Colonic mucosa (tissue), 4 donors: ENCODE data around the gene RNF19B. TPM values are rescaled to one million over a fixed set of nuclear protein-coding genes. Genes with fewer than 3 reads are reported as not detected.

Source experiments
- DNase-seq: peaks from one replicate; pipeline ENCODE4 v3.0.0-alpha.2; 2020
- H3K27ac ChIP-seq: fragments of 200-600 bp; one replicate; pipeline ENCODE4 v1.8.0; 2021
- H3K27me3 ChIP-seq: fragments of 200-600 bp; one replicate; pipeline ENCODE4 v1.8.0; 2021
- H3K36me3 ChIP-seq: fragments of 200-600 bp; one replicate; pipeline ENCODE4 v1.8.0; 2021
- H3K4me1 ChIP-seq: fragments of 200-600 bp; one replicate; pipeline ENCODE4 v1.8.0; 2021; ENCODE audit warnings: mild to moderate bottlenecking
- H3K4me3 ChIP-seq: fragments of 200-600 bp; one replicate; pipeline ENCODE4 v1.8.0; 2021
- H3K9ac ChIP-seq, 2 donors: one replicate each; pipeline ENCODE4 v1.7.0; 2013; ENCODE audit warnings: control low read depth in 2 of 2, low read depth in 2 of 2, low read length in 2 of 2
- H3K9me3 ChIP-seq: fragments of 200-600 bp; one replicate; pipeline ENCODE4 v1.8.0; 2021
- CTCF ChIP-seq: fragments of 200-600 bp; IDR thresholded peaks from one replicate; pipeline ENCODE4 v1.8.0; 2022; ENCODE audit warnings: antibody characterized with exemption, mild to moderate bottlenecking
- intact Hi-C: fragments of 100-400 bp; cut with DNase I; formaldehyde crosslinking; loops from one replicate; pipeline ENCODE4 v1.14.1; 2022
- total RNA-seq, 2 donors: library from RNA; stranded (reverse); fragmentation: NEBNext Ultra II Directional in 1 of 2; extraction: Animal tissue kit (Norgen Biotek cat#: 25700) in 1 of 2; gene quantifications; one replicate each; pipeline ENCODE4 v1.2.1, GENCODE V29; 2021
- donor health status: healthy.
- donor health status: DM: no; HTN: no; CAD: no.
- donor health status: DM: no; HTN: no; CAD: no.

RNF19B gene
- total RNA-seq, 2 donors from 2014 or later, result 44.4 to 106 TPM

- intact Hi-C loops, result no loop called here
- Histone ChIP-seq H3K27ac (no peak overlapping the region), H3K9me3 (no peaks in the 10 kb centered on the region), H3K4me3 (no peak overlapping the region), H3K36me3 (no peaks in the 10 kb centered on the region), H3K4me1 (peaks cover 12% of the 10 kb centered on the region), H3K9ac (no peak overlapping the region), H3K27me3 (no peaks in the 10 kb centered on the region)
- no peak for DNase-seq
- TF ChIP-seq CTCF, result no peak
Measured at GRCh38 chr1:32947669-32948389, 16.8 kb downstream of the RNF19B start.

GRCh38 chr1:32946413-32946812 is 18.2 kb downstream of the RNF19B start:
- Histone ChIP-seq H3K27ac (no peak overlapping the region), H3K9me3 (no peaks in the 10 kb centered on the region), H3K4me3 (no peak overlapping the region), H3K4me1 (peaks cover 13% of the 10 kb centered on the region), H3K27me3 (no peaks in the 10 kb centered on the region), H3K36me3 (no peaks in the 10 kb centered on the region), H3K9ac (no peak overlapping the region)
- intact Hi-C loops, result no loop called here
- no peak for TF ChIP-seq CTCF
- DNase-seq, result no peak

- no peak for TF ChIP-seq CTCF
- intact Hi-C loops, result no loop called here
- no peaks in the 10 kb centered on the region for H3K36me3 ChIP-seq
- H3K27me3 ChIP-seq, result no peaks in the 10 kb centered on the region
- H3K9ac ChIP-seq, result no peak overlapping the region
- H3K9me3 ChIP-seq, result no peaks in the 10 kb centered on the region
- no peak overlapping the region for H3K27ac ChIP-seq
- H3K4me3 ChIP-seq, result no peak overlapping the region
- peaks cover 11% of the 10 kb centered on the region for H3K4me1 ChIP-seq
- DNase-seq, result no peak
Measured at GRCh38 chr1:32944180-32944579, 20.4 kb downstream of the RNF19B start.

GRCh38 chr1:32939655-32940371 is 24.8 kb downstream of the RNF19B start:
- peak; percentile 75 for DNase-seq
- H3K36me3 ChIP-seq, result peaks cover 4% of the 10 kb centered on the region
- no peaks in the 10 kb centered on the region for H3K9me3 ChIP-seq
- no peaks in the 10 kb centered on the region for H3K27me3 ChIP-seq
- peaks cover 28% of the 10 kb centered on the region for H3K4me1 ChIP-seq
- no peak overlapping the region for H3K4me3 ChIP-seq
- intact Hi-C loops, result no loop called here
- H3K9ac ChIP-seq, result peak overlapping the region in 1 of 2 donors; percentile 52
- TF ChIP-seq CTCF, result no peak
- H3K27ac ChIP-seq, result peak overlapping the region; percentile 83

GRCh38 chr1:32937061-32937460 is 27.5 kb downstream of the RNF19B start:
- intact Hi-C loops, result no loop called here
- peak overlapping the region; percentile 94 for H3K27ac ChIP-seq

More at GRCh38 chr1:32937061-32937460, 27.5 kb downstream of the RNF19B start:
- no peak overlapping the region for H3K9ac ChIP-seq
- no peak overlapping the region for H3K4me3 ChIP-seq
- no peaks in the 10 kb centered on the region for H3K9me3 ChIP-seq
- H3K36me3 ChIP-seq, result peaks cover 4% of the 10 kb centered on the region
- DNase-seq, result no peak
- peaks cover 28% of the 10 kb centered on the region for H3K4me1 ChIP-seq
- TF ChIP-seq CTCF, result no peak
- H3K27me3 ChIP-seq, result no peaks in the 10 kb centered on the region
